Measurements from ENCODE around the gene PLEKHB1. TPM values are rescaled to one million over a fixed set of nuclear protein-coding genes. Genes with fewer than 3 reads are reported as not detected.

Gene PLEKHB1
- total RNA-seq, 4 donors from 2014 or later: 0.22 to 5.6 (median 2.2) TPM

GRCh38 chr11:73629907-73630306 is 16.5 kb upstream of the PLEKHB1 start:
- peaks cover 0 to 8% (median 0%) of the 10 kb centered on the region in 3 donors for H3K4me1 ChIP-seq
- 62 to 75% methylated on average over 4 to 6 of the region's 7 CpGs for WGBS, 2 donors
- H3K36me3 ChIP-seq: no peaks in the 10 kb centered on the region
- no peak for DNase-seq
- no peaks in the 10 kb centered on the region for H3K9me3 ChIP-seq
- H3K27ac ChIP-seq: no peak overlapping the region
- H3K27me3 ChIP-seq: peaks cover 0 to 6% (median 0%) of the 10 kb centered on the region in 4 donors
- H3K4me3 ChIP-seq: no peak overlapping the region
- TF ChIP-seq POLR2A (IDR thresholded peaks at IDR 0.05): no peak
- TF ChIP-seq CTCF (IDR thresholded peaks at IDR 0.05): no peak
- intact Hi-C loops (cut with DNase I): no loop called here

GRCh38 chr11:73632996-73633395 is 13.4 kb upstream of the PLEKHB1 start:
- no peak overlapping the region for H3K27ac ChIP-seq
- WGBS, 2 donors: 89 to 97% methylated on average over 4 of the region's 4 CpGs
- no peaks in the 10 kb centered on the region for H3K4me1 ChIP-seq
- H3K27me3 ChIP-seq: no peaks in the 10 kb centered on the region
- intact Hi-C loops (cut with DNase I): no loop called here
- no peaks in the 10 kb centered on the region for H3K36me3 ChIP-seq
- no peaks in the 10 kb centered on the region for H3K9me3 ChIP-seq
- no peak overlapping the region for H3K4me3 ChIP-seq
- no peak for DNase-seq
- no peak for TF ChIP-seq CTCF (IDR thresholded peaks at IDR 0.05)
- no peak for TF ChIP-seq POLR2A (IDR thresholded peaks at IDR 0.05)

- Histone ChIP-seq H3K4me1 (no peaks in the 10 kb centered on the region), H3K9me3 (no peaks in the 10 kb centered on the region), H3K27me3 (no peaks in the 10 kb centered on the region), H3K36me3 (no peaks in the 10 kb centered on the region), H3K4me3 (no peak overlapping the region), H3K27ac (no peak overlapping the region)
- TF ChIP-seq CTCF (IDR thresholded peaks at IDR 0.05) (no peak), POLR2A (IDR thresholded peaks at IDR 0.05) (no peak)
- 88 to 93% methylated on average over 2 of the region's 2 CpGs for WGBS, 2 donors
- intact Hi-C loops (cut with DNase I): no loop called here
- DNase-seq: no peak
Measured at GRCh38 chr11:73633999-73634398, 12.4 kb upstream of the PLEKHB1 start.

GRCh38 chr11:73635721-73636120 is 10.7 kb upstream of the PLEKHB1 start:
- WGBS, 2 donors: 90 to 95% methylated on average over 5 of the region's 5 CpGs
- Histone ChIP-seq H3K4me3 (no peak overlapping the region), H3K36me3 (no peaks in the 10 kb centered on the region), H3K27ac (no peak overlapping the region), H3K9me3 (no peaks in the 10 kb centered on the region), H3K27me3 (peaks cover 0 to 7% (median 0%) of the 10 kb centered on the region in 4 donors), H3K4me1 (no peaks in the 10 kb centered on the region)
- intact Hi-C loops (cut with DNase I): no loop called here
- TF ChIP-seq CTCF (IDR thresholded peaks at IDR 0.05) (no peak), POLR2A (IDR thresholded peaks at IDR 0.05) (no peak)
- DNase-seq: no peak

GRCh38 chr11:73636249-73636648 is 10.1 kb upstream of the PLEKHB1 start:
- no peak for DNase-seq

More at GRCh38 chr11:73636249-73636648, 10.1 kb upstream of the PLEKHB1 start:
- 85 to 88% methylated on average over 2 to 5 of the region's 5 CpGs for WGBS, 2 donors
- Histone ChIP-seq H3K9me3 (no peaks in the 10 kb centered on the region), H3K27me3 (peaks cover 0 to 11% (median 0%) of the 10 kb centered on the region in 4 donors), H3K4me1 (no peaks in the 10 kb centered on the region), H3K27ac (no peak overlapping the region), H3K4me3 (no peak overlapping the region), H3K36me3 (no peaks in the 10 kb centered on the region)
- intact Hi-C loops (cut with DNase I): no loop called here
- no peak for TF ChIP-seq CTCF (IDR thresholded peaks at IDR 0.05)
- no peak for TF ChIP-seq POLR2A (IDR thresholded peaks at IDR 0.05)
